Epithelial cell of prostate (primary cell): Measurements from ENCODE around the gene ATF4.
A peak's percentile ranks its signal among the peaks of the same experiment; 100 is the strongest.

Experiments
- DNase-seq: peaks from one replicate; pipeline ENCODE4 v3.0.0-alpha.2; 2011; ENCODE audit warnings: low read depth, low spot score
- H3K27ac ChIP-seq: fragments of 450-650 bp; 2 replicates; pipeline ENCODE4 v1.5.1; 2017; ENCODE audit warnings: mild to moderate bottlenecking

The ATF4 gene

GRCh38 chr22:39525658-39525975 is 5.3 kb downstream of the ATF4 start:
- no peak for DNase-seq
- peak overlapping the region; percentile 97 for H3K27ac ChIP-seq

GRCh38 chr22:39526736-39527171 is 6.4 kb downstream of the ATF4 start:
- DNase-seq, result no peak
- H3K27ac ChIP-seq, result peak overlapping the region; percentile 50

GRCh38 chr22:39527481-39527961 is 7.2 kb downstream of the ATF4 start:
- peak overlapping the region; percentile 50 for H3K27ac ChIP-seq
- no peak for DNase-seq

GRCh38 chr22:39528080-39528661 is 7.8 kb downstream of the ATF4 start:
- no peak for DNase-seq
- peak overlapping the region; percentile 50 for H3K27ac ChIP-seq

- H3K27ac ChIP-seq, result peak overlapping the region; percentile 50
Observed at GRCh38 chr22:39528681-39529486, 8.5 kb downstream of the ATF4 start.

GRCh38 chr22:39529487-39529851 is 9.1 kb downstream of the ATF4 start:
- no peak overlapping the region for H3K27ac ChIP-seq

More at GRCh38 chr22:39528681-39529486, 8.5 kb downstream of the ATF4 start:
- DNase-seq, result peak; percentile 82

GRCh38 chr22:39530116-39530515 is 9.8 kb downstream of the ATF4 start:
- no peak for DNase-seq
- no peak overlapping the region for H3K27ac ChIP-seq

More at GRCh38 chr22:39529487-39529851, 9.1 kb downstream of the ATF4 start:
- no peak for DNase-seq

- DNase-seq, result no peak
- no peak overlapping the region for H3K27ac ChIP-seq
Observed at GRCh38 chr22:39530692-39531331, 10.4 kb downstream of the ATF4 start.

GRCh38 chr22:39532215-39533073 is 12.1 kb downstream of the ATF4 start, which contains the start of gene RPS19BP1:
RPS19BP1 (minus strand) TSS chr22:39532748; CDS start chr22:39532738, 10 bp downstream.
- H3K27ac ChIP-seq, result peak within 1 kb of the TSS; percentile 68
- peak; percentile 98 for DNase-seq

- no peak overlapping the region for H3K27ac ChIP-seq
- no peak for DNase-seq
Observed at GRCh38 chr22:39534092-39534506, 13.7 kb downstream of the ATF4 start.

- no peak overlapping the region for H3K27ac ChIP-seq
- no peak for DNase-seq
Observed at GRCh38 chr22:39534591-39535356, 14.4 kb downstream of the ATF4 start.

- H3K27ac ChIP-seq, result no peak overlapping the region
Observed at GRCh38 chr22:39535357-39535725, 15.0 kb downstream of the ATF4 start.

GRCh38 chr22:39535831-39536449 is 15.6 kb downstream of the ATF4 start:
- DNase-seq, result no peak
- no peak overlapping the region for H3K27ac ChIP-seq

More at GRCh38 chr22:39535357-39535725, 15.0 kb downstream of the ATF4 start:
- DNase-seq, result no peak

- H3K27ac ChIP-seq, result no peak overlapping the region
- no peak for DNase-seq
Observed at GRCh38 chr22:39536711-39537110, 16.3 kb downstream of the ATF4 start.

GRCh38 chr22:39537975-39538374 is 17.6 kb downstream of the ATF4 start:
- H3K27ac ChIP-seq, result no peak overlapping the region
- no peak for DNase-seq

- DNase-seq, result no peak
- no peak overlapping the region for H3K27ac ChIP-seq
Observed at GRCh38 chr22:39543095-39543494, 22.7 kb downstream of the ATF4 start.

GRCh38 chr22:39545386-39546365 is 25.3 kb downstream of the ATF4 start:
- H3K27ac ChIP-seq, result no peak overlapping the region
- no peak for DNase-seq
